ENCODE data around the gene TMEM141.
A peak's percentile ranks its signal among the peaks of the same experiment; 100 is the strongest.
"Not testable (repeated sequence)": the region's sequence is repeated elsewhere in the genome, so short reads cannot be mapped to it uniquely, and the experiment has no call there.

Gene TMEM141

GRCh38 chr9:136796238-136796774 is 5.2 kb downstream of the TMEM141 start, which contains the start of gene CCDC183:
CCDC183 (plus strand) TSS chr9:136796338; CDS start chr9:136796398, 60 bp downstream.
- DNase-seq, result no peak

GRCh38 chr9:136796775-136797347 is 5.7 kb downstream of the TMEM141 start:
- DNase-seq, result not testable (repeated sequence)

DNA sequence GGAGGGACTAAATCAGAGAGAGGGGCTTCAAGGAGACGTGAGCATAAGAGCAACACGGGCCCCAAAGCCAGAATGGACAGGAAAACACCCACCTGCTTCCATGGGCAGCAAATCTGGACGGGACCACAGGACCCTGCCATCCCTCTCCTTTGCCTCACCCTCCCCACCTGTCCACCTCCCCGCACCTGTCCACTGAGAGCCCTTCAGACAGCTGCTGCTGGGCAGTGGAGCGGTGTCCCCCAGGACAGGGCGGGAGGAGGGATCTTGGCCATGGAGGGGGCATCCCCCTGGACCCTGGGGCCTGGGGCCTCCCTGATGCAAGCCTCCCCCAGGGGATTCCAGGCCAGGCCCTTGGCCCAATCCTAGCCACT is 7.5 kb downstream of the TMEM141 start:
- DNase-seq, result no peak

DNA sequence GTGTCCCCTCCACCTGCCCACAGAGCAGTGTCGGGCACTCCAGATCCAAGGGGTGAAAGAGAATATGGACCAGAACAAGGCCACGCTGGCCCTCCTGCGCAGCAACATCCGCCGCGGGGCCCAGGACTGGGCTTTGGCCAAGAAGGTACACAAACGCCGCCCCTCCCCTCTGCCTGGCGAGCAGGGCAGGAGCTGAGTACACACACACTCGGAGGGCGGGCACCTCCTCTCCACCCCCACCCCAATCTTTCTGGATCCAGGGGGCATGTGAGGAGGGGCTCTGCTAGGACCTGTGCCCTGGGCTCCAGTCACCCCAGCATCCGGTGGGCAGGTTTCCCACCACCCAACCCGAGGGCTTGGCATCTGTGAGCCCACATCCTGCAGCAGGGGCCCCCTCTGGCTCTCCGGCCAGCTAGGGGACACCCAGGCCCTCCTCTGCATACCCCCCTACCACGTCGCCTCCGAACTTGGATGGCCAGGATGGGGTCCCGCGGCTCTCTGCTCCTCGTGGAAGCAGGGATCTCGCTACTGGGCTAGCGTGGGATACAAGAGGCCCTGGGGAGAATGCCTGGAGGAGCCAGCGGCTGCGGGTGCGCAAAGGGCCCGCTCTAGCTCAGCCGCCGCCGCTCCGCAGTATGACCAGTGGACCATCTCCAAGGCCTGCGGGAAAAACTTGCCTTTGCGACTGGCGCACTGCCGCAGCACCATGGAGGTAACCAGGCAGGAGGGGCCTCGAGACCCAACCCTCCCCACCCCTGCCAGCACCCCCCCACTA is 8.1 kb downstream of the TMEM141 start:
- peak; percentile 42 to 75 for DNase-seq

DNA sequence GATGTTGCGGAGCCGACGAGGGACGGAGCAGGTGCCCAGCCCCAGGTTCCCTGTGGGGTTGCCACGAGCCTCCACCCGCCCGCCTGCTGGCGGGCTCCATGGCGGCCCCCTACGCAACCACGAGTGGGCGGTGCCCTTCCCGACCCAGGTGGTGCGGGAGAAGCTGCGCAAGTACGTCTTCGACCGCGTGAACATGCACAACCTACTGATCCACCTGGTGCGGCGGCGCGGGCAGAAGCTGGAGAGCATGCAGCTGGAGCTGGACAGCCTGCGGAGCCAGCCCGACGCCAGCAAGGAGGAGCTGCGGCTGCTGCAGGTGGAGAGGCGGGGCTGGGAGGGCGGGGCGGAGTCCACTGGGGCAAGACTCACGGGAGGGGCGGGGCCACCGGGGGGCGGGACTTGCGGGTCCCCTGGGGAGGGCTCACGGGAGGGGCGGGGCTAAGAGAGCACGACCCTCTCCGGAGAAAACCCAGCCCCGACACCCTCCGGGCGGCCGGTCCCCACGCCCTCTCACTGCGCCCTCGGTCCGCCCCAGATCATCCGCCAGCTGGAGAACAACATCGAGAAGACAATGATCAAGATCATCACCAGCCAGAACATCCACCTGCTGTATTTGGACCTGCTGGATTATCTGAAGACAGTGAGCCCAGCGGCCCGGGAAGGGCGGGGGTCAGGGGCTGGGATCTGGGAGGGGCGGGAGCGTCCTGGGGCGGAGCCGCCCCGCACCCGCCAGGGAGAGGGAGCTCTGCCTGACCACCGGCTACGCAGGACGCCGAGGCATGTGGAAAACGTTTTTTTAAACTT is 8.9 kb downstream of the TMEM141 start:
- peak; percentile 89 to 96 for DNase-seq

- no peak for DNase-seq
These were observed 11.2 kb downstream of the TMEM141 start for GRCh38 chr9:136802321-136802720.

GRCh38 chr9:136803009-136803550 is 11.9 kb downstream of the TMEM141 start:
- DNase-seq, result not testable (repeated sequence)

GRCh38 chr9:136803551-136804508 is 12.7 kb downstream of the TMEM141 start:
- no peak for DNase-seq

DNA sequence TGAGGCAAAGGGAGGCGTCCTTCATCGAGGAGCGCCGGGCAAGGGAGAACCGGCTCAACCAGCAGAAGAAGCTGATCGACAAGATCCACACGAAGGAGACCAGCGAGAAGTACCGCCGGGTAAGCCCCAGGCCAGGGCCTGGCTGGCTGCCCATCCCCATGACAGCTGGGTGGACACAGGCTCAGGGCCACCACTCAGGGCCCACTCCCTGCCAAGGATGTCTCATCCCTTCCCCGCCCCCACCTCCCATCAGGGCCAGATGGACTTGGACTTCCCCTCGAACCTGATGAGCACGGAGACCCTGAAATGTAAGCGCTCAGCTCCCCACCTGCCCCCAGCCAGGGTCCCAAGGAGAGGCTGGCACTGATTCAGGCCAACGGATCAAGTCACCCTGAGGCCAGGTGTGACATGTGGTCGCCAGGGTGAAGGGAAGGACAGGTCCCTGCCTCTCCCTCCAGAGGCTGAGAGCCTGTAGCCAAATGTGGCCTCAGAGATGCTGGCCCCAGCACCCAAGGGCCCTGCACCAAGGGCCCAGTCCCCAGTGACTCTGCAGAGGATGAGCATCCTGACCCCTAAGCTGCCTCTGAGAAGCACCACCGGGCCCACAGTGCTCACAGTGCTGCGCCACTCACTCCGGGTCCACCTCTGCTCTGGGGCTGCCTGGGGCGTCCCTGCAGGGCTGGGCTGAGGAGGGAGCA is 13.5 kb downstream of the TMEM141 start:
- peak in 1 of 2 experiments; percentile 23 for DNase-seq

- DNase-seq, result no peak
These were observed 14.1 kb downstream of the TMEM141 start for GRCh38 chr9:136805207-136805740.

- no peak for DNase-seq
These were observed 14.9 kb downstream of the TMEM141 start for GRCh38 chr9:136806067-136806466.

GRCh38 chr9:136806631-136807201 is 15.6 kb downstream of the TMEM141 start:
- DNase-seq, result no peak

DNA sequence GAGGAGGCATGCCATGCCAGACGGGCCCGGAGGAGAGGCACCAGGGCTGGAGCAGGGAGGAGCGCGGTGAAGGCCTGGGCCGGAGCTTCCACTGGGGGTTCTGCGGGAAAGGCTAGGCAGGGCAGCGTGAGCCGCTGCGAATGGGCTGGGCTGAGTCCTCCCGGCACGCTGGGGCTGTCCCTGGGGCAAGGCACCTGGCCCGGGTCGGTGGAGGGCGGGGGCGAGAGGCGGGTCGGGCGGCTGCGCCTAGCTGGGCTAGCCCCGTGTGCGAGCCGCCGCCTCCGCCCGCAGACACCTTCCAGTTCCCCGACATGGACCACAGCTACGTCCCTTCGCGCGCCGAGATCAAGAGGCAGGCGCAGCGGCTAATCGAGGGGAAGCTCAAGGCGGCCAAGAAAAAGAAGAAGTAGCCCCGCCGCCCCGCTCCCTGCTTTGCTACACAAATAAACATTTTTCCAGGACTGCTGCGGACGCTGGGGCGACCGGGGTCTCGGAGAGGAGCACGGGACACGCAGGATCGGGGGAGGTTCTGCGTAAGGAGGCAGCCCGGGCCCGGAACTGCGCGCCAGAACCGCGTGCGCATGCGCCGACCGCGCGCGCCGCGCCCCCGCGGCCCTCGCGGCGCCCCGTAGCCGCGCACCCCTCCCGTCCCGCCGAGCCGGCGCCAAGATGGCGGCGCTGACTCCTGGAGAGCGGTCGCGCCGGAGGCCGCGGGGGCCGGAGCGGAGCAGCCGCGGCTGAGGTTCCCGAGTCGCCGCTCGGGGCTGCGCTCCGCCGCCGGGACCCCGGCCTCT is 16.3 kb downstream of the TMEM141 start, which contains the start of gene RABL6:
Gene RABL6, plus strand, starts transcription at position 668 of the 794 bp plus-strand sequence. CDS start 249 bp downstream, outside the sequence.
- DNase-seq, result peak; percentile 71 to 73

DNA sequence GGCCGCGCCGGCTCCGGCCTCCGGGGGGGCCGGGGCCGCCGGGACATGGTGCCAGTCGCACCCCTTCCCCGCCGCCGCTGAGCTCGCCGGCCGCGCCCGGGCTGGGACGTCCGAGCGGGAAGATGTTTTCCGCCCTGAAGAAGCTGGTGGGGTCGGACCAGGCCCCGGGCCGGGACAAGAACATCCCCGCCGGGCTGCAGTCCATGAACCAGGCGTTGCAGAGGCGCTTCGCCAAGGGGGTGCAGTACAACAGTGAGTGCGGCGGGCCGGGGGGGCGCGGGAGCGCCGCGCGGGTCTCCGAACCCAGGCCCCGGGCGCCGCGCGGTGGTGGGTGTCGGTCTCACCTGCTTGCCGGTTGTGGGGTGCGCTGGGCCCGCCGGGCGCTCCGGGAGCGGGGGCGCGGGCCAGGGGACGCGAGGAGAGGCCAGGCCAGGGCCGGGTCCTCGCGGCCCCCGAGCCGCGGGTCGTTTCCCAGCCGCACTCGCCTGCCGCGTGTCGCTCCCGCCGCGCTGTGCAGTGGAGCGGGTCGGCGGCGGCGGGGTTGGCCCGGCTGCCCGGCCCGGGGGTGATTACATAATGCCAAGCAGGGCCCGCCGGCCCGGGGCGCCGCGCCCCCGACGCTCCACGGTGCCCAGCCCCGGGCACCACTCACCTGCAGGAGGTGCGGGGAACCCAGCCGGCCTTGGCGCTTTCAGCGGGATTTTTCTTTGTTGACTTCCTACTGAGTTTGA is 17.1 kb downstream of the TMEM141 start:
- DNase-seq, result no peak

GRCh38 chr9:136808806-136809158 is 17.6 kb downstream of the TMEM141 start:
- no peak for DNase-seq

- DNase-seq, result no peak
These were observed 23.7 kb downstream of the TMEM141 start for GRCh38 chr9:136814725-136815421.

DNA sequence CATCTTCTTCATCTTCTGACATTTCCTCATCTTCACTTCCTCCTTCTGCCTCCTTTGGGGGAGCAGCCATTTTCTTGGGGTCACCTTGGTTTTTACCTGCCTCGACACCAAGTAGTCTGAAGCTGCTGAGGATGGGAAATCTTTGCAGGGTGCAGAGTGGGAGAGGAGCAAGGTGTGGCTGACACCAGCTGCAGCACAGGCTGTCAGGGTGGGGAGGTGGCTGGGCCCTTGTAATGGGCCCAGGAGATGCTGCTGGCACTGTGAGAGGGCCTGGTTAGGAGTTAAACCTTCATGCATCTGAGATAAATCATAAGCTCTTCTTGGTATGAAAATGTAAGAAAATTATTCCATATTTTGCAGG is 24.3 kb downstream of the TMEM141 start:
- DNase-seq, result no peak
